Left lung (tissue), 10 donors: Measurements from ENCODE around the gene TCF7L2. TPM values are rescaled to one million over a fixed set of nuclear protein-coding genes. Genes with fewer than 3 reads are reported as not detected.
A peak's percentile ranks its signal among the peaks of the same experiment; 100 is the strongest.

Source experiments
- ATAC-seq: fragments of 200-7000 bp; cut with Tn5 transposase; one replicate; pipeline ENCODE4 v1.9.1; 2020; ENCODE audit warnings: moderate library complexity
- DNase-seq, 4 donors: peaks; one replicate each; pipeline ENCODE4 v3.0.0-alpha.2; 2013 to 2020
- H3K27ac ChIP-seq, 2 donors: fragments of 200-600 bp; sonication (generic) in 1 of 2; one replicate each; pipeline versions ENCODE4 v1.5.0 to v1.8.0; 2020 to 2021
- H3K27me3 ChIP-seq, 2 donors: fragments of 200-600 bp; sonication (generic) in 1 of 2; one replicate each; pipeline versions ENCODE4 v1.5.0 to v1.8.0; 2020 to 2021
- H3K36me3 ChIP-seq, 2 donors: fragments of 200-600 bp; sonication (generic) in 1 of 2; one replicate each; pipeline versions ENCODE4 v1.5.0 to v1.8.0; 2020 to 2021
- H3K4me1 ChIP-seq, 2 donors: fragments of 200-600 bp; one replicate each; pipeline ENCODE4 v1.8.0; 2021
- H3K4me3 ChIP-seq, 2 donors: fragments of 200-600 bp; sonication (generic) in 1 of 2; one replicate each; pipeline versions ENCODE4 v1.5.0 to v1.8.0; 2020 to 2021; ENCODE audit warnings: mild to moderate bottlenecking in 1 of 2
- H3K9me3 ChIP-seq, 2 donors: fragments of 200-600 bp; sonication (generic) in 1 of 2; one replicate each; pipeline versions ENCODE4 v1.5.0 to v1.8.0; 2020 to 2021
- intact Hi-C, 2 donors: fragments of 100-400 bp; cut with DNase I; formaldehyde crosslinking; loops; one replicate each; pipeline versions ENCODE4 v1.11.2 to v1.14.2; 2022
- polyA plus RNA-seq, 6 donors: library from polyadenylated mRNA; unstranded; fragments of 120-200 nt; gene quantifications; one replicate each; pipeline ENCODE4 v1.2.1, GENCODE V29; 2013; ENCODE audit not compliant: insufficient read length in 6 of 6
- total RNA-seq, 2 donors: library from RNA; stranded (reverse); fragmentation: NEBNext Ultra II Directional; extraction: Animal tissue kit (Norgen Biotek cat#: 25700); gene quantifications; one replicate each; pipeline ENCODE4 v1.2.1, GENCODE V29; 2021
- TF ChIP-seq, protein P1 (sequence below), 2 donors: fragments of 200-600 bp; sonication (generic) in 1 of 2; IDR thresholded peaks; one replicate each; pipeline versions ENCODE4 v1.5.0 to v1.8.0; 2021; ENCODE audit warnings: antibody characterized with exemption in 2 of 2
- donor health status: DM: no; HTN: yes; CAD: no.
- donor health status: DM: no; HTN: no; CAD: no.

Gene TCF7L2
- total and polyA plus RNA-seq, 8 donors = 25.1 to 54.9 (median 53.0) TPM

DNA sequence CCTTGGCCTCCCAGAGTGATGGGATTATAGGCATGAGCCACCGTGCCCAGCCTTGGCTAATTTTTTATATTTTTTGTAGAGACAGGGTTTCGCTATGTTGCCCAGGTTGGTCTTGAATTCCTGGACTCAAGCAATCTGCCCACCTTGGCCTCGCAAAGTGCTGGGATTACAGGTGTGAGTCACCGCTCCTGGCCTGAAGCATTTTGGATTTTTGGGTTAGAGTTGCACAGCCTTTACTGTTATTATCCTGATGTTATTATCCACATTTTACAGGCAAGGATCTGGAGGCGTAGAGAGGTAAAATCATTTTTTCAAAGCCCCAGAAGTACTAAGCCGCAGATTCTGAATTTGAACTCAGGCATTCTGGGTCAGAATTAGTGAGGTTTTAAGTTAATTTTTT, 75.4 kb downstream of the TCF7L2 start:
- no peak for DNase-seq
- TF ChIP-seq, protein P1, sequence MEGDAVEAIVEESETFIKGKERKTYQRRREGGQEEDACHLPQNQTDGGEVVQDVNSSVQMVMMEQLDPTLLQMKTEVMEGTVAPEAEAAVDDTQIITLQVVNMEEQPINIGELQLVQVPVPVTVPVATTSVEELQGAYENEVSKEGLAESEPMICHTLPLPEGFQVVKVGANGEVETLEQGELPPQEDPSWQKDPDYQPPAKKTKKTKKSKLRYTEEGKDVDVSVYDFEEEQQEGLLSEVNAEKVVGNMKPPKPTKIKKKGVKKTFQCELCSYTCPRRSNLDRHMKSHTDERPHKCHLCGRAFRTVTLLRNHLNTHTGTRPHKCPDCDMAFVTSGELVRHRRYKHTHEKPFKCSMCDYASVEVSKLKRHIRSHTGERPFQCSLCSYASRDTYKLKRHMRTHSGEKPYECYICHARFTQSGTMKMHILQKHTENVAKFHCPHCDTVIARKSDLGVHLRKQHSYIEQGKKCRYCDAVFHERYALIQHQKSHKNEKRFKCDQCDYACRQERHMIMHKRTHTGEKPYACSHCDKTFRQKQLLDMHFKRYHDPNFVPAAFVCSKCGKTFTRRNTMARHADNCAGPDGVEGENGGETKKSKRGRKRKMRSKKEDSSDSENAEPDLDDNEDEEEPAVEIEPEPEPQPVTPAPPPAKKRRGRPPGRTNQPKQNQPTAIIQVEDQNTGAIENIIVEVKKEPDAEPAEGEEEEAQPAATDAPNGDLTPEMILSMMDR (IDR thresholded peaks at IDR 0.05) = no peak

DNA sequence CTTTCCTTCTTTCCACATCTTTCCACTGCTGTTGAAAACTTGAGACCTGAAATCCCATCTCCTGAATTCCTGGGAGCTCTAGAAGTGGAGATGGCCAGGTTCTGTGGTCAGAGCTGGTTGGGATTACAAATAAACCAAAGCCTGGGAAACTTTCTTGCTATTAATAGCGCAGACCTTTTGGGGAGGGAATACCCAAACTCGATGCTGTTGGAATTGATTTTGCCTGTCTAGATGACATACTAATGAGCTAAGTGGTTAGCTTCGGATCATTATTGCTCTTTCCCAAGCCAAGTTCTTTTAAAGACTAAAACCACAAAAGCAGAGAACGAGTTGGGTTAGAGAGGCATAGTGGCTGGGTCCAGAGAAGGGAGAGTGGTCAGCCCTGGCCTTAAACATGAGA, 76.6 kb downstream of the TCF7L2 start:
- Histone ChIP-seq H3K9me3 (no peaks in the 10 kb centered on the region), H3K27me3 (no peaks in the 10 kb centered on the region), H3K4me1 (peaks cover 20 to 42% of the 10 kb centered on the region in 2 donors), H3K36me3 (no peaks in the 10 kb centered on the region), H3K4me3 (no peak overlapping the region), H3K27ac (no peak overlapping the region)
- no peak for ATAC-seq
- TF ChIP-seq, protein P1 (IDR thresholded peaks at IDR 0.05) = no peak
- DNase-seq = no peak
- intact Hi-C loops = no loop called here

More for the DNA sequence above, 75.4 kb downstream of the TCF7L2 start:
- Histone ChIP-seq H3K36me3 (no peaks in the 10 kb centered on the region), H3K4me3 (no peak overlapping the region), H3K4me1 (peaks cover 27 to 48% of the 10 kb centered on the region in 2 donors), H3K27me3 (no peaks in the 10 kb centered on the region), H3K27ac (no peak overlapping the region), H3K9me3 (no peaks in the 10 kb centered on the region)
- ATAC-seq = no peak
- intact Hi-C loops = no loop called here

DNA sequence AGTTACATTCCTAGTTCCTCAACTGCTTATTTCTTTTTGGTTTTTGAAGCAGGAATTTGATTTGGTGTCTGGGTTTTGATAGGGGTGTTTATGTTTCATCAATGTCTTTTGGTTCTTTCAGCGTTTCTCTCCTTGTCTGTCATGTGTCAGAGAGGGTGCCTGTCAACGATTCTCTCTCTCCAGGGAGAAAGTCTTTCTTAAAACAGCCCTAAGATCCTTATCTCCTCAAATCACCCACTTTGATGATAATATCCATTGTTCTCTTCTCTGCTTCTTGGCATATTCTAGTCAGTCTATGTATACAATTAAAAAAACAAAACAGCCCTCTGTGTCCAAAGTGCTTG, 77.2 kb downstream of the TCF7L2 start:
- Histone ChIP-seq H3K4me1 (peaks cover 17 to 41% of the 10 kb centered on the region in 2 donors), H3K9me3 (no peaks in the 10 kb centered on the region), H3K4me3 (no peak overlapping the region), H3K36me3 (no peaks in the 10 kb centered on the region), H3K27ac (peak overlapping the region; percentile 11 to 30), H3K27me3 (no peaks in the 10 kb centered on the region)
- ATAC-seq = no peak
- DNase-seq = no peak
- TF ChIP-seq, protein P1 (IDR thresholded peaks at IDR 0.05) = no peak
- intact Hi-C loops = no loop called here

DNA sequence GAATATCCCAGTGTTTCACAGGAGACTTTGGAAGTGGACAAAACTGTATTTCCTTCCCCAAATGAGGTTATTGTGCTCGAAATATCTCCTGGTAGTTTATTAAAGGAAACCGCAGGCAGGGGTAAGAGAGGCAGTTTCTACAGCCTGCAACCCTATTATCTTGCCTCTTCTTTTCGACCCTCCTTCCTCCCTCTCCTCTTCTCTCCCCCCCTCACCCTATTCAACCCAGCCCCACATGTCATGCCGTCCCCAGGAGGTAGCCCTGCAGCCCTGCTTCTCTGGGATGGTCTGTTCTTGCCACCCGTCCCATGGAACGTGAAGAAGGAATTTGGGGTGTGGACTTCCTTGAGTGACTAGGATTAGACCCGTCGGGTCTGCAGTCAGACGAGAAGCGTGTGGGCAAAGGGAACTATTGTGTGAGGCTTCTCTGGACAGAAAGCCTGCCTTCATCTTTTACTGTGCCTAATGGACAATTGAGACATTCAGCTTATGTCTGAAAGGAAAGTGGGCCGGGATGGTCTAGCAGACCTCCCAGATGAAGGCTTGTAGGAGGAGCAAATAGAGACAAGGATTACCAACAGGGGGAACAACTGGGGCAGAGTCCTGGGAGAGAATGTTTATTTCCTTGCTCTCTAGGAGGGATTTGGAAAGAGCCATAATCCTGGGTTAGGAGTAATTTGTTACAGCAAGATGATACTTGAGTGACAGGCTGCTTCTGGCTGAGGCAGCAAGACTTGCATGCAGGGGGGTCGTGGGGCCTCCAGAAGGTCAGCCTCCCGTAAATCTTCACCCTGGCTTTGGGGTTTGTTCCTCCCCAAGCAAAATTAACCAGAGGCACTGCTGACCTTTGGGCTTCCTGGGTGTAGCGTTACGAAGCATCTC, 77.8 kb downstream of the TCF7L2 start:
- Histone ChIP-seq H3K27ac (peak overlapping the region; percentile 11 to 30), H3K9me3 (no peaks in the 10 kb centered on the region), H3K4me3 (no peak overlapping the region), H3K4me1 (peaks cover 12 to 36% of the 10 kb centered on the region in 2 donors), H3K27me3 (no peaks in the 10 kb centered on the region), H3K36me3 (no peaks in the 10 kb centered on the region)
- intact Hi-C loops = no loop called here
- ATAC-seq (peak; percentile 10), DNase-seq (no peak)
- TF ChIP-seq, protein P1 (IDR thresholded peaks at IDR 0.05) = no peak
